GM18909 (cell line): ENCODE results near the gene LRMDA.

Experiments
- ATAC-seq: cut with Tn5 transposase; IDR thresholded peaks from one replicate; pipeline ENCODE4 v1.9.1; 2021; ENCODE audit warnings: mild to moderate bottlenecking; ENCODE audit not compliant: unreplicated experiment, poor library complexity

The LRMDA gene

DNA sequence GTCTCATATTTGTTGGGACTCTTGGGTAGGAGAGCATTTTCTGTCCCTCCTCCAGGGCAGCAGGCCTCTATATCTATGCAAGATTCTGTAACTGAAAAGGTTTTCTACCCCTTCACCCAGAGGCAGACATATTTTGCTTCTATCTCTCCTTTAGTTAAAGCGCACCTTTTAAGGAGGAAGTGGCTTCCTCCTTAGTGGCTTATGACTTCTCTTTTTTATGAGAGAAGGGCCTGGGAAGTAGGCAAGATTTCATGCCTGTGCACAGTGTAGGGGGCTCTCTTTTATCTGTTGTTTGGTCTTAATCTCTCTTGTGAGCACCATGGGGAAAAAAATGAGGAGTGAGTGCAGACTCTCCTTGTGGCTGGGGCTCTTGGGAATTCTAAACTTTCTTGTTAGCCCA lies 122.1 kb downstream of the LRMDA start:
- no peak for ATAC-seq

DNA sequence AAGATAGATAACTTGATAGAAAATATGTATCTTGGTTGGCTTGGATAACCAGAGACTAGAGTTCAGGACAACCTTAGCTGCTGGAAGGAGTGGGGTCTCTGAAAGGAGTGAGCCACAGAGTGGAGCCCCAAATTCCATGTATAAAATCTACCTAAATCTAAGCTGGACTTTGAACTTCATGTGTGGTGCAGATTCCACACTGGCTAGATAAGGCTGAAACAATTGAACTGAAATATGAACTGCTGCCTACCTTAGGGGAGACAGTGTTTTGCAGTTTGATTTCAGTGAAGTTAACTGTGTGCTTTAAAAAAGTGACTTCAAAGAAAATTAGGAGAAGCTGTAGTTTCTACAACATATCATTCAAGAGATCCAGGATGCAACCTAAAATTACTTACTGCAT lies 123.9 kb downstream of the LRMDA start:
- no peak for ATAC-seq

DNA sequence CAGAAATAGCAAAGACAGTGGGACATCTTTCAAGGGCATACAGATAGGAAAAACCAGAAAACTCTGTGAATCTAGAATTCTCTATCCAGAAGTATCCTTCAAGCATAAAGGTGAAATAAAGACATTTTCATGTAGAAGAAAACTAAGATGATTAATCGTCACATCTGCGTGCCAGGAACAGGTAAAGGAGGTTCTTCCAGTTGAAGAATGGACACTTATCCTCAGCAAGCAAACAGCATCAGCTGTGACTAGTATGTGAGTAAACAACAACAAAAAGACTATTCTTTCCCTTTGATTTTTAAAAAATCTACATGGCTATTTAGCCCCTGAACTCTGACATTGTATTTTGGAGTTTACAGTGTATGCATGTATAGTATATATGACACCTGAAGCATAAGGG lies 124.9 kb downstream of the LRMDA start:
- no peak for ATAC-seq

DNA sequence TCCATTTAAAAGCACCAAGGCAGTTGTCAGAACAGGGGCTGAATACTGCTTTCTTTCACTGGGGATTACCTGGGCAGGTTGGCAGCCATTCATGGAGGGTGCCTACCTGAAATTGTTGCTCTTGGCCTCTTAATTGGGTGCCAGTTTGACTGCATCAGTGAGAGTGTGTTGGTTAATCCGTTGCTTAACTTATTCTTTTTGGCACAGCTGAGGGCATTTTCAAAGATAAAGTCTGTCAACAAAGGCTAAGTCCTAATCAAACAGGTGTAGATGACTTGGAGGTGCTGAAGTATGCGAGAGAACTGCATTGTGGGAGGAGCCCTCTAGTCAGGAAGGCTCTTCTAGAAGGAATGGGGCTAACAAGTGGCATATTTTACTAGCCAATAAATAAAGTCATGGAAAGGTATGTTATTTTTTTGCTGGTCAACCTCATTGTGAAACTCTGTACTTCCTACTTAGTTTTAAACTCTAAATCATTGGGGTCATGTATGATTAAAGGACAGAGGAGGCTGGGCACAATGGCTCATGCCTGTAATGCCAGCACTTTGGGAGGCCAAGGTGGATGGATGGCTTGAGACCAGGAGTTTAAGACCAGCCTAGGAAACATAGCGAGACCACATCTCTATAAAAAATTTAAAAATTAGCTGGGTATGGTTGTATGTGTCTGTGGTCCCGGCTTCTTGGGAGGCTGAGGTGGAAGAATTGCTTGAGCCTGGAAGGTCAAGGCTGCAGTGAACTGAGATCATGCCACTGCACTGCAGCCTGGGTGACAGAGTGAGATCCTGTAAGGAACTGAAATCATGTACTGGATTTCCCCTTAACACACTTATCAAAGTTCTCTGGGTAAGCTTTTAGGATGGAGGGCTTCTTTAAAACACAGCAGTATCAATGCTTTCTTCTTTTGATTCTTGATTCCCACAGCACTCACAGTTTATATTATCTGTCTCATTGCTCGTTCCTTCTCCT lies 134.1 kb downstream of the LRMDA start:
- ATAC-seq, result no peak

DNA sequence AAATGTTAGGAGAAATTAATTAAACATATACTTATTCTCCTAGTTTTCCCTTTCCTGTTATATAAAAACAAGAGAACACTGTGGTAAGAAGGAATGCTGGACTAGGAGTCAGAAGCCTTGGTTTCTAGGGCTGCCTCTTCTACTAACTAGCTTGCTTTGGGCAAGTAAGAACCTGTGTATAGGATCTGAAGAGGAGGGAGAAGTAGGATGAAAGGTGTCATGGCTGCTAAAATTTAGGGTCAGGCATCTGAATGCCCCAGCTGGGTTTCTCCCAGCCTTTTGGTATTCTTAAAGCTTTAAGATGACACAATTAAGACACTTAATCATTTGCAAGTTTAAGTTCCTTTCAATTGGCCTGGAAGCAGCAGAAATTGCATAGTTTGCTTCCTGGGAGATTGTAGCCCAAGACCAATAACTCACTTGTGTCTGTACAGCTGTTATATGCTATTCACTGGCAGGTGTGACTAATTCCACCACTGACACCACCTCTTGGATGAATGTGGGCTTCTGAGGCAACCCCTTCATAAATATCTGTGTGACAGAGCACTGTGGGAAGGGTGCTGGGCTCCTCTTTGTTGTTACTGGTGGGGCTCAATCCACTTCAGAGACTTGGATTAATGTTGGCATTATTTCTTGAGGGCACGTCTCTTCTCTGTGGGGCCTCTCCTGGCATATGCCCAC lies 137.2 kb downstream of the LRMDA start:
- no peak for ATAC-seq

DNA sequence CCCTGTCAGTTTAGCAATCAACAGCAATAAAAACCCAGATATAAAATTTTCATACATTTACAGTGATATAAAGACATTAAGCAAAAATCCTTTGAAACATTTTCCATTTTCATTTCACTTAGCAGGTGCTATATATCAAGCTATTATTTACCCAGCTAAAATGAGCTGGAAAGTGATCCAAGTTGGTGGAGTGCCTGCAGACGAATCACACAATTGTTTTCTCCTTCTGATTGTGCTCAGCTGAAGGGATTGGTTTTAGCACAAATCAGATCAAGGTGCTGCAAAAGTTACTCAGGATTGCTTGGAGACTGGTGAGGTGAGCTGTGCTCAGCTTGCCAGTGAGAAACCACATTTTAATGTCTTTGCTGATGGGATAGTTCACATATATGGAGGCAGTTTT lies 138.1 kb downstream of the LRMDA start:
- no peak for ATAC-seq

DNA sequence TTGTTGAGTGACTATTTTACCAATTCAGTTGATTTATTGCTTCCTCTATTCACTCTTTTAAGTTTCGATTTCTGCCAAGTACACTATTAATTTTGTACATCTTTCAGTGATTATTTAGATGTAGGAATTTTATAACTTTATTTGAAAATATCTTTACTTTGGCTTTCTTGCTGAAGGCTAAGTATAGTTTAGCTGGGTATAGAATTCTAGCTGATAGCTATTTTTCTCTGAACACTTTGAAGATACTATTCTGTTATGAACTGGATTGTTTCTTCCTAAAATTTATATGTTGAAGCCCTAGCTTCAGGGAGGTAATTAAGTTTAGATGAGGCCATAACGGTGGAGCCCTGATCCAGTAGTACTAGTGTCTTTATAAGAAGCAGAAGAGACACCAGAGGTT lies 141.1 kb downstream of the LRMDA start:
- ATAC-seq, result no peak

DNA sequence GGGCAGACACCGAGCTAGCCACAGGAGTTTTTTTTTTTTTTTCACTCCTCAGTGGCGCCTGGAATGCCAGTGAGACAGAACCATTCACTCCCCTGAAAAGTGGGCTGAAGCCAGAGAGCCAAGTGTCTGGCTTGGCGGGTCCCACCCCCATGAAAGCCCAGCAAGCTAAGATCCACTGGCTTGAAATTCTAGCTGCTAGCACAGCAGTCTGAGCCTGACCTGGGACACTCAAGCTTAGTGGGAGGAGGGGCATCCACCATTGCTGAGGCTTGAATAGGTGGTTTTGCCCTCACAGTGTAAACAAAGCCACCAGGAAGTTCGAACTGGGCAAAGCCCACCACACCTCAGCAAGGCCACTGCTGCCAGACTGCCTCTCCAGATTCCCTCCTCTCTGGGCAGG lies 144.5 kb downstream of the LRMDA start:
- no peak for ATAC-seq

DNA sequence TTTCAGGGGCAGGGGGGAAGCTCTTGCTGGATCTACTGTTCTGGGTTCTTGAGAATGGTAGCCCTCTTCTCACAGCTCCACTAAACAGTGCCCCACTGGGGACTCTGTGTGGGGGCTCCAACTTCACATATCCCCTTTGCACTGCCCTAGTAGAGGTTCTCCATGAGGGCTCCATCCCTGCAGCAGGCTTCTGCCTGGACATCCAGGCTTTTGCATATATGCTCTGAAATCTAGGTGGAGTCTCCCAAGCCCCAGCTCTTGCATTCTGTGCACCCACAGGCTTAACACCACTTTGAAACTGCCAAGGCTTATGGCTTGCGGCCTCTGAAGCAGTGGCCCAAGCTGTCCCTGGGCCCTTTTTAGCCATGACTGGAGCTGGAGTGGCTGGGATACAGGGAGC lies 150.7 kb downstream of the LRMDA start:
- ATAC-seq, result no peak

DNA sequence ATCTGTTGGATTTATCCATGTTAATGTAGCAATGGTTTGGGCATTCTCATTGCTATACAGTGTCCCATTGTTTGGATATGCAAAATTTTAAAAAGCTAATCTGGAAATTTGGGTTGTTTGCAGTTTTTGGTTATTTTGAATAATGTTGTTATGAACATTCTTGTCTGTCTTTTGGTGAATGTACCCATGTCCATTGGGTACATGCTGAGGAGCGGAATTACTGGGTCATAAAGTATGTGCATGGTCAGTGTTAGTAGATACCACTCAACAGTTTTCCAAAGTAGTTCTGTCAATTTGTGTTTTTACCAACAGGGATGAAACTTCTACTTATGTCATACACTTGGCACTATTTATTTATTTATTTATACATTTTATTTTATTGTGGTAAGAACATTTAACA lies 153.9 kb downstream of the LRMDA start:
- ATAC-seq, result no peak

DNA sequence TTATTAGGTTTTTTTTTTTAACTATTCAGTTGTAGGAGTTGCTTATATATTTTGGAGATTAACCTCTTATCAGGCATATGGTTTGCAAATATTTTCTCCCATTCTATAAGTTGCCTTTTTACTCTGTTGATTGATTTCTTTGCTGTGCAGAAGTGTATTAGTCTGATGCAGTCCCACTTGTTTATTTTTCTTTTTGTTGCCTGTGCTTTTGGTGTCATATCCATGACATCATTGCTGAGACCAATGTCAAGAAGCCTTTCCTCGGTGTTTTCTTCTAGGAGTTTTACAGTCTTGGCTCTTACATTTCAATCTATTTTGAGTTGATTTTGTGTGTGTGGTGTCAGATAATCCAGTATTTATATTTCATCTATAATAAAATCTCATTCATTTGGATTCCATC lies 155.4 kb downstream of the LRMDA start:
- ATAC-seq, result no peak

DNA sequence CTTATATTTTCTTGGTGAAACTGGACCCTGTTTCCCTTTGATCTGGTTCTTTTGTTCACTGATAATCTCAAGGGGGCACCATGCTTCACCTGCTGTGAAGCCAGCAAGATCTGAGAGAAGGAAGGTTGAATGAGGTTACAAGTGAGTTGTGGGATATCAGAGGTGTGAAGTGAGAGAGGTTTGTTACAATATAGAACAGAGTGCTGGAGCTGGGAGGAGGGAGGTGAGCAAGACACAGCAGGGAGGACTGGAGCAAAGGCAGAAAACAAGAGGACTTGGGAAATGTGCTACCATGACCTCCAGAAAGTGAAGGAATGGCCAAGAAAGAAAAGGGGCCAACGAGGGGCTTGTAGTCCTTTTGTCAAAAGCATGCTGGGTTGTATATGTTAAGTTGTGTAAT lies 156.6 kb downstream of the LRMDA start:
- no peak for ATAC-seq

DNA sequence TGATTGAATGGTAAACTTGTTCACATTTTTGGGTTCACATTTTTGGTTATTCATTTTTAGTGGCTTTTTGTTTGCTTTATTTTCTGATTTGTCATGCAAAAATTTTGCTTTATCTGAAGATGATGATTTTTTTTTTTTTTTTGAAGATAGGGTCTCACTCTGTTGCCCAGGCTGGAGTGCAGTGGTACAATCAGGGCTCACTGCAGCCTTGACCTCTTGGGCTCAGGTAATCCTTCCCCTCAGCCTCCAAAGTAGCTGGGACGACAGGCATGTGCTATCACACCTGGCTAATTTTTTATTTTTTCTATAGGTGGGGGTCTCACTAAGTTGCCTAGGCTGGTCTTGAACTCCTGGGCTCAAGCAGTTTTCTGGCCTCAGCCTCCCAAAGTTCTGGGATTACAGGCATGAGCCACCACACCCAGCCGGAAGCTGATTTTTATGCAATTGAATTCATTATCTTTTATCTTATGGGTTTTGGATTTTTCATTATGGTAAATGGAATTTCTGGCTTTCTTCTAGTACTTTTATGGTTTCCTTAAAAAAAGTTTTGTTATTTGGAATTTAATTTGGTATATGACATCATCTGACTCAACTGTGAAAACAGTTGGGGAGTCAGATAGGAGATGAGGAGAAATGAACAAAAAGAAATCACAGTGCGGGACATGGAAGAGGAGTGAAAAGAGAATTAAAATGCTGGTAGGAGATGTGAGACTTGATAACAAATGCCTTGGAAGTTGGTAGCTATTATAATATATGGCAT lies 158.7 kb downstream of the LRMDA start:
- ATAC-seq, result no peak

DNA sequence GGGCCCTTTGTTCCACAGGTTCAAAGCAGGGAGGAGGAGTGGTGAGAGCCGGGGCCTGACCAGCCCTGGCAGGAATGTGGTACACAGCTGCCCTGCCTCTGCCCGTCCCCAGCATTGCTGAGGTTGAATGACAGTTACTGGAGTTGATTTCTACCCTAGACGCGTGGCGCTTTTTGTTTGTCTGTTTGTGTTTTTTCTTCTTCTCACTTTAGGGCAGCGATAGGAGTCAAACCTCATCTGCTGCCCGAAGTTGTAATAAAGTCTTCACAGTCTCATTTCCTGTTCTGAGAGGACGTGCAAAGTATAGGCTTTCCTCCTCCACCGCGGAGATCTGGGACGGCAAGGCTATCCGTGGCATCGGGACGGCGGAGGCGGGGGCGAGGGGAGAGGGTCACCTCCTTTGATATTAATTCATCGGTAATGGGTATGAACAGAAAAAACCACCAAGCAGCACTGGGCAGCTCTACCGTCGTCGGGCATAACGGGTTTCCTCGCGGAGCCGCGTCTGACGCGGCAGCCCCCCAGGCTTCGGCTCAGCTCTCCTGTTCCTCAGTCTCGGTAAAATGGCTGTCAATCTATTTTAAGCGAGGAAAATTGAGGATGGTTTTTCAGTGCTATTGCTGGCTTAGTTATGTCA lies 160.8 kb downstream of the LRMDA start:
- ATAC-seq, result no peak

DNA sequence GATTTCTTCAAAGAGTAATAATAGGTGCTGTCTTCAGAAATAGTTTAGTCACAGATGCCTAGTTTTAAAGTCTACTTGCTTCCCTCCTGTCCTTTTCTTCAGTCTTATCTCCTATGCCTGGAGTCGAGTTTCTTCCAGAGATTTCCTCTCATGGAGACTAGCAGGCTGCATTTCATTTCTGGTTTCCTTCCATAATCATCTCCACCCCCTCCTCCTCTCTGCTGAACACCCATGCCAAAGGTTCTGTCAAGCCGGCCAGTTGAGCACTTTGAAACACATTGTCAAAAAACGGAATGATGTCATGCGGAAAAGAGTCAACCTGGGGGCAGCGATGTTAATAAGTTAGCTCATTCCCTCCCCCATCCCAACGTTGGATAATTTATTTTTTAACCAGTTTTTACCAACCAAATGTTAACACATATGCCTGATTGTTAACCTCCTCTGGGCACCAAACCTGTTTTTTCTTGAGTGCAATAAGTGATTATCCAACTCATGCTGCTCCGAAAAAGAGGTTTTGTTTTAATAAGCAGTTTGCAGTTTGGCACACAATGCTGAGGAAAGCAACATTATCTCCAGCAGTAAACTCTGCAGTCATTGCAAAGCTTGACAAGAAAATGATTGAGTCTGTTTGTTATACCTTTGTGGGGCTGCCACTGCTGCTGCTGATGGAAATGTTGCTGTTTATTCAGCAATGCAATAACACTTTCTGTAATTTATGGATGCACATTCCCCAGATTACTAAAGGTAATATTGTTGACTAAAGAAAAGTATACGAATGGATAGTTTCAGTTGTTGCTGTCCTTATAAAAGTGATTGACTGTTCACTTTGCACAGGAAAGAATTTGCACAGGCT lies 161.6 kb downstream of the LRMDA start:
- no peak for ATAC-seq

DNA sequence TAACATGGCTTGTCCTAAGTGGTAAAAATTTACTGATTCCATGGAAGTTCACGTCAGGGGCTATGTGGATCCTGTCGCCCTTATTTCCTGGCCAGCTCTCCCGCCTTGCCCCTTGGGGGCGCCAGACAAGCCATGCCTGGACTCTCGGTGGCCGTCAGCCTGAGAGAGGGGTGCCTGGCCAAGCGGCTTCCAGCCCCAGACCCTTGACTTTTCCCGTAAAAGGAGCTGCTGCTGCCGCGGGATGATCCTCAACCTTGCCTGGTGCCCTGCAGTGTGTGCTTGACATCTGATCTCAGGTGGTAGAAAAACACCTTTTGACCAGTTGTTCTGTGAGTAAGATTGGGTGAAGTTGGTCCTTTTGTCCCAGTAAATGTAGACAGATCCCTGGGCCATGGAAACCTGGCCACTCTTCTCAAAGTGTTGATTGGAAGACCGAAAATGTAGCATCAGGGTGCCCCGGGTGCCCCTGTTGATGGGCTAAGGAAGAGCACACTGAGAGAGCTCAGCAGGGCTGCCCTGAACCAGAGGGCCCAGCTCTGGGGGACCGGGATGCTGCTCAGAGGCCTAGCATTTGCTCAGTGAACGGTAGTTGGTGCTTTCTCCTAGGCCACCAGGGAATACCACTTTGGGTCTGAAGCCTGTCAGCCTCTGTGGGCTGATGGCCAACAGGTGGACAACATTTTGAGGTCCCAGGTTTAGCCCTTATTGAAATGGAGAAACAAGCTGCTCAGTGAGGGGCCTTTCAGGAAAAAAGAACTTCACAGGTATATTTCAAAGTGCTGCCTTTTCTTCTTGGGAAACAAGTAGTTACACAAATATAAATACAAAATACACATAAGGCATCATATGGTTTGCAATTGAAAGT lies 162.5 kb downstream of the LRMDA start:
- no peak for ATAC-seq

DNA sequence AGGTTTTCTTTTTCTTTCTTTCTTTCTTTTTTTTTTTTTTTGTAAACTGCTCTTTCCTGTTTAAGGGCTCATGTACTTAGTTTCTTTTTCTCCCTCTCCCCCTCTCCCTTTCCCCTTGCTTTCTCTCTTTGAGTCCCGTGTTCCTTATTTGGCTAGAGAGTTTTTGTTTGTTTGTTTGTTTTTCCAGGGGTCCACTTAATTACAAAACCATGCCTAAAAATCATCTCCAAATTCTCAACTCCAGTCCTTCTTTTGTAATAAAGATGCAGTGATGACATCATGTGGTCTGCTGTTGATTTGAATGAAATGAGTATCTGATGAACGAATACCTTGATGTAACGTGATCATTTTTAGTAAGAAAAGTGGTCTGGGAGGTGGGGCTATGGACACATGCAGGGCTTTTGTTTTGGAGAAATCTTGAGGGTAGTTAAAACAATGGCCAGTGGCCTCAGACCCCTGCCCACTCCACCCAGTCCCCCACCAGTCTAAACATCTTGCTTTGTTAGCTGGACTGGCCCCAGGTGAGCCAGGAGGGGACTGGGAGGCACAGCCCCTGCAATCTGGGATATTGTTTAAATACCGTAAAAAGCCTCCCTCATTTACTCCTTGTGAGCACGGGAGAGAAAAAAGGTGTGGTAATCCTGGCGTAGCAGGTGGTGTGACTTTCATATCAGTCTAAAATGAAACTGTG lies 165.7 kb downstream of the LRMDA start:
- ATAC-seq, result no peak

DNA sequence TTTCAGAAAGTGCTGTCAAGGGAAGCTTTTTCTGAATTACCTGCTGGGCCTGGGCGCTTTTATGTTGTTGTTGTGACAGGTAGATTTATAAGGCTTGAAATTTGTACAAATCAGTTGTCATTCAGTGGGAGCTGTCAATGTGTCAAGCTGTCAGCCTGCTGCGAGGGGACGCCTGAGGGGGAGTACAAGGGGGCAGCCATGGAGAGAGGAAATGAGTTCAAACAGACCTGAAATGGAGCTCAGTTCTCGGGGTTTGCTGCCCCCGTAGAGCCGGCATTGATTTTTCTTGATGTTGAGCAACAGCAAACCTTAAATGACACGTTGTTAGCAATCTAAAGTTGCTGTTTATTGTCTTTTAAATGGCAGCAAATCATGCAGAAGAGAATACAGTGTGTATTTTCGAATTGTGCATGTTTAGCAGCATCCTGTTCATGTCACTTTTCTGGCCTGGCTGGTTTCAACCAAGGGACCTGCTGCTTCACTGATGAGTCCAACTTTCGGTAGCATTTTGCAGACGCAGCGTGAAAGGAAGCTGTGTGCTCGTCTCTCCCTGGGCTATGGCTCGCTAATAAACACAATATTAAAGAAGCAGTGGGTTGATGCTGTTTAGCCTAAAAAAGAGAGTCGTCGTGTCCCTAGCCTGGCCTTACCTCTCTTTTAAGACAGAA lies 166.5 kb downstream of the LRMDA start:
- ATAC-seq, result no peak
